ENCODE data around the gene RRBP1.

RRBP1 gene

GRCh38 chr20:17620371-17621228, 61.4 kb downstream of the RRBP1 start:
- Histone ChIP-seq H3K27me3 (ENCODE audit: insufficient read depth, poor library complexity, severe bottlenecking) (no peaks in the 10 kb centered on the region), H3K27ac (replicated peaks) (no peak overlapping the region), H3K4me3 (replicated peaks; ENCODE audit: insufficient read depth, low read length) (no peak overlapping the region)
- no peak for DNase-seq (ENCODE audit: low read depth in 1 of 2, low spot score in 1 of 2)
- TF ChIP-seq POLR2AphosphoS5 (IDR thresholded peaks at IDR 0.05; ENCODE audit: low read depth) (no peak), SPI1 (IDR thresholded peaks at IDR 0.05; ENCODE audit: borderline replicate concordance, low read depth) (no peak), GABPA (IDR thresholded peaks at IDR 0.05; ENCODE audit: low read depth) (no peak)
- TF ChIP-seq, protein P1, sequence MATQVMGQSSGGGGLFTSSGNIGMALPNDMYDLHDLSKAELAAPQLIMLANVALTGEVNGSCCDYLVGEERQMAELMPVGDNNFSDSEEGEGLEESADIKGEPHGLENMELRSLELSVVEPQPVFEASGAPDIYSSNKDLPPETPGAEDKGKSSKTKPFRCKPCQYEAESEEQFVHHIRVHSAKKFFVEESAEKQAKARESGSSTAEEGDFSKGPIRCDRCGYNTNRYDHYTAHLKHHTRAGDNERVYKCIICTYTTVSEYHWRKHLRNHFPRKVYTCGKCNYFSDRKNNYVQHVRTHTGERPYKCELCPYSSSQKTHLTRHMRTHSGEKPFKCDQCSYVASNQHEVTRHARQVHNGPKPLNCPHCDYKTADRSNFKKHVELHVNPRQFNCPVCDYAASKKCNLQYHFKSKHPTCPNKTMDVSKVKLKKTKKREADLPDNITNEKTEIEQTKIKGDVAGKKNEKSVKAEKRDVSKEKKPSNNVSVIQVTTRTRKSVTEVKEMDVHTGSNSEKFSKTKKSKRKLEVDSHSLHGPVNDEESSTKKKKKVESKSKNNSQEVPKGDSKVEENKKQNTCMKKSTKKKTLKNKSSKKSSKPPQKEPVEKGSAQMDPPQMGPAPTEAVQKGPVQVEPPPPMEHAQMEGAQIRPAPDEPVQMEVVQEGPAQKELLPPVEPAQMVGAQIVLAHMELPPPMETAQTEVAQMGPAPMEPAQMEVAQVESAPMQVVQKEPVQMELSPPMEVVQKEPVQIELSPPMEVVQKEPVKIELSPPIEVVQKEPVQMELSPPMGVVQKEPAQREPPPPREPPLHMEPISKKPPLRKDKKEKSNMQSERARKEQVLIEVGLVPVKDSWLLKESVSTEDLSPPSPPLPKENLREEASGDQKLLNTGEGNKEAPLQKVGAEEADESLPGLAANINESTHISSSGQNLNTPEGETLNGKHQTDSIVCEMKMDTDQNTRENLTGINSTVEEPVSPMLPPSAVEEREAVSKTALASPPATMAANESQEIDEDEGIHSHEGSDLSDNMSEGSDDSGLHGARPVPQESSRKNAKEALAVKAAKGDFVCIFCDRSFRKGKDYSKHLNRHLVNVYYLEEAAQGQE (IDR thresholded peaks at IDR 0.05; ENCODE audit: insufficient replicate concordance, low read depth), result no peak
- TF ChIP-seq, protein P2, sequence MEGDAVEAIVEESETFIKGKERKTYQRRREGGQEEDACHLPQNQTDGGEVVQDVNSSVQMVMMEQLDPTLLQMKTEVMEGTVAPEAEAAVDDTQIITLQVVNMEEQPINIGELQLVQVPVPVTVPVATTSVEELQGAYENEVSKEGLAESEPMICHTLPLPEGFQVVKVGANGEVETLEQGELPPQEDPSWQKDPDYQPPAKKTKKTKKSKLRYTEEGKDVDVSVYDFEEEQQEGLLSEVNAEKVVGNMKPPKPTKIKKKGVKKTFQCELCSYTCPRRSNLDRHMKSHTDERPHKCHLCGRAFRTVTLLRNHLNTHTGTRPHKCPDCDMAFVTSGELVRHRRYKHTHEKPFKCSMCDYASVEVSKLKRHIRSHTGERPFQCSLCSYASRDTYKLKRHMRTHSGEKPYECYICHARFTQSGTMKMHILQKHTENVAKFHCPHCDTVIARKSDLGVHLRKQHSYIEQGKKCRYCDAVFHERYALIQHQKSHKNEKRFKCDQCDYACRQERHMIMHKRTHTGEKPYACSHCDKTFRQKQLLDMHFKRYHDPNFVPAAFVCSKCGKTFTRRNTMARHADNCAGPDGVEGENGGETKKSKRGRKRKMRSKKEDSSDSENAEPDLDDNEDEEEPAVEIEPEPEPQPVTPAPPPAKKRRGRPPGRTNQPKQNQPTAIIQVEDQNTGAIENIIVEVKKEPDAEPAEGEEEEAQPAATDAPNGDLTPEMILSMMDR (IDR thresholded peaks at IDR 0.05; ENCODE audit: insufficient read depth, low read length), result no peak

DNA sequence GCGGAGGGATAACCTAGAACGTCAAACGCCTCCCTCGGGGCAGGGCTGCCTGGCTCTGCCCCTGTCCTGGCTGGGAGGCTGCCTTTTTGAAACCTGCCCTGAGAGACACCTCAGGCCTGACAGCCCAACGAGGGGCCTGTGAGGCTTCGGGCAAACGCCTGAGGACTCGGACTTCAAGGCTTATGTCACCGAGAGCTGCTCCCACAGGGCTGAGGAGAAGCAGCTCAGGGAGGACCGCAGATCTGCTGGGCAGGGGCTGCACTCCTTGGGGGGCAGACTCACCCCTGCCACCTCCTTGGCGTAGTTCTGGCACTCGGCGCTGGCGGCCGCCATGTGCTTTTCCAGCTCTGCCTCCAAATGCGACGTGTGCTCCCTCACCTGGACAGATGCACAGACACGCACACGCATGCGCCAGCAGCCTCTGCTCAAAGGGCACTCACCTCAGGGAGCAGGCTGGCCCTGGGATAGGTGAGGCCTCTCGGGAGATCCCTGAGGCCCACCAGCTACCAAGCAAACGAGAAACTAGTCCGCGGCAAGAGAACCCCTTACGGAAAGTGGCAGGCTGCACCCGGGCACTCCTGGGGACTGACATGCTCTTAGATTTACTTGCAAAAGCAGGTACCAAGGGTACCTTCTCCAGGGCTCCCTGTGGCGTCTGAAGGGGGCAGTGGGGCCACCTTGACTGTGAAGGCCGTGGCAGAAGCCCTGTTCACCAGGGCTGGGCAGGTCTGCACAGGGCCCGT, 62.5 kb downstream of the RRBP1 start:
- Histone ChIP-seq H3K4me3 (replicated peaks; ENCODE audit: insufficient read depth, low read length) (no peak overlapping the region), H3K27me3 (ENCODE audit: insufficient read depth, poor library complexity, severe bottlenecking) (no peaks in the 10 kb centered on the region), H3K27ac (replicated peaks) (no peak overlapping the region)
- DNase-seq (ENCODE audit: low read depth in 1 of 2, low spot score in 1 of 2), result no peak
- no peak for TF ChIP-seq GABPA (IDR thresholded peaks at IDR 0.05; ENCODE audit: low read depth)
- no peak for TF ChIP-seq SPI1 (IDR thresholded peaks at IDR 0.05; ENCODE audit: borderline replicate concordance, low read depth)
- TF ChIP-seq, protein P2 (IDR thresholded peaks at IDR 0.05; ENCODE audit: insufficient read depth, low read length), result no peak
- TF ChIP-seq, protein P1 (IDR thresholded peaks at IDR 0.05; ENCODE audit: insufficient replicate concordance, low read depth), result no peak
- TF ChIP-seq POLR2AphosphoS5 (IDR thresholded peaks at IDR 0.05; ENCODE audit: low read depth), result no peak

DNA sequence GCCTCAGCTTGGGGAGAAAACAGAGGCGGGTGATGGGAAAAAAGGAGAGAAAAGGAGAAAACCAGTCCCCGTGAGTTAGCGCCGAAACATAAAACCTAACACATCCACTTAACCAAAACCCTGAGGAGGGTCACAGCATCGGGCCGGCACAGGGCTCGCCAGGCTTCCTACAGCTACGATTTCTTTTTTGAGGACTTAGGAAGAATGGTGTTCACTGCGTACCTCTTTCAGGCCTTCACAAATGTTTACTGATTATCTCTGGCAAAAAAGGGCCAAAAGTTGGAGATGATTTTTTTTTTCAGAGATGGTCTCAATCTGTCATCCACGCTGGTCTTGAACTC, 63.4 kb downstream of the RRBP1 start:
- TF ChIP-seq POLR2AphosphoS5 (IDR thresholded peaks at IDR 0.05; ENCODE audit: low read depth), result no peak
- no peak for TF ChIP-seq SPI1 (IDR thresholded peaks at IDR 0.05; ENCODE audit: borderline replicate concordance, low read depth)
- TF ChIP-seq, protein P1 (IDR thresholded peaks at IDR 0.05; ENCODE audit: insufficient replicate concordance, low read depth), result no peak
- TF ChIP-seq, protein P2 (IDR thresholded peaks at IDR 0.05; ENCODE audit: insufficient read depth, low read length), result no peak
- no peak for TF ChIP-seq GABPA (IDR thresholded peaks at IDR 0.05; ENCODE audit: low read depth)
- DNase-seq (ENCODE audit: low read depth in 1 of 2, low spot score in 1 of 2), result no peak
- no peak overlapping the region for H3K4me3 ChIP-seq (replicated peaks; ENCODE audit: insufficient read depth, low read length)
- no peaks in the 10 kb centered on the region for H3K27me3 ChIP-seq (ENCODE audit: insufficient read depth, poor library complexity, severe bottlenecking)
- H3K27ac ChIP-seq (replicated peaks), result no peak overlapping the region

Measured in HL-60 (cell line).